KOPT-K1 (cell line): Measurements from ENCODE around the gene FOXP2.
"Not testable (repeated sequence)": the region's sequence is repeated elsewhere in the genome, so short reads cannot be mapped to it uniquely, and the experiment has no call there.

Experiments used
- H3K27ac ChIP-seq: fragments of 200-600 bp; sonication (generic); 2 replicates; pipeline ENCODE4 v1.5.1; 2016; ENCODE audit warnings: antibody characterized with exemption, mild to moderate bottlenecking, low read depth, low read length; ENCODE audit not compliant: poor library complexity, severe bottlenecking
- H3K36me3 ChIP-seq: fragments of 200-600 bp; sonication (generic); 2 replicates; pipeline ENCODE4 v1.5.1; 2017; ENCODE audit warnings: antibody characterized with exemption, mild to moderate bottlenecking, low read length, moderate library complexity; ENCODE audit not compliant: insufficient read depth
- H3K9me3 ChIP-seq: fragments of 200-600 bp; sonication (generic); 2 replicates; pipeline ENCODE4 v1.5.1; 2017; ENCODE audit warnings: antibody characterized with exemption, low read length, mild to moderate bottlenecking; ENCODE audit not compliant: insufficient read depth, poor library complexity, severe bottlenecking

FOXP2 gene

DNA sequence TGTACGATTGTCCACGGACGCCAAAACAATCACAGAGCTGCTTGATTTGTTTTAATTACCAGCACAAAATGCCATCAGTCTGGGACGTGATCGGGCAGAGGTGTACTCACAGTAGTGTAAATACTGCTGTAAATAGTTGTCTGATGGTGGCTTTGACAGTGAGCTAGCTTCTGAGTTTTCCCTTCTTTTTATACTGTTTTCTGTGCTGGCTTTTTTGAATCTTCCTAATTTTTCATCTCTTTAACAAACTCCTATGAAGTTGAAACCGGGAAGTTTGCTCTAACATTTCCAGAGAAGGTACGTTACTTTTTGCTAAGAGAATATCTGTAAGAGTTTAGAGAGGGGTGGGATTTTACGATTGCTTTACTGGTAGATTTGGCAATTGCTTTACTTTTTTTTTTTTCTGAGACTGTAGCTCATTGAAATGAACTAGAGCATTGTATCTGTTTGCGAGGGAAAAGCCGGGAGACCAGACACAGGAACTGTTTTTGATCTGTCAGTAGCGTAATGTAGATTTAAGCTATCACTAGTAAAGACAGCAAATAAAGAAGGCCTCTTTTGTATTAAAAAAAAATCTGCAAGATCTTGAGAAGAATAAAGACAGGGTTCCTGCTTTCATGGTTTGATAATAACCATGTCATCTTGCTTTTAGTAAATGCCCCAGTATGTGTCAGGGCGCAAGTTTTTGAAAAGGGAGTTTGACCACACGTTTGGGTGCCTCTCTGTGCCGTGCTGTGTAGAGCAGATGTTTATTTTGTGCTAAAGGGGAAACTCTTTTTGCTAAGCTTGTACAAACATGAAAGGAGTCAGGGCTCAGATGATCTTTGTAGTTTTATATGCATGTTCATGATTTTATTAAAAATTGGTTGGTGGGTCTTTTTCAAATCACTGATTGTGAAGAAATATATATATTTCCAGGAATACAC lies 712 bp downstream of the FOXP2 start:
- Histone ChIP-seq H3K9me3 (no peaks in the 10 kb centered on the region), H3K27ac (no peak overlapping the region), H3K36me3 (no peaks in the 10 kb centered on the region)

DNA sequence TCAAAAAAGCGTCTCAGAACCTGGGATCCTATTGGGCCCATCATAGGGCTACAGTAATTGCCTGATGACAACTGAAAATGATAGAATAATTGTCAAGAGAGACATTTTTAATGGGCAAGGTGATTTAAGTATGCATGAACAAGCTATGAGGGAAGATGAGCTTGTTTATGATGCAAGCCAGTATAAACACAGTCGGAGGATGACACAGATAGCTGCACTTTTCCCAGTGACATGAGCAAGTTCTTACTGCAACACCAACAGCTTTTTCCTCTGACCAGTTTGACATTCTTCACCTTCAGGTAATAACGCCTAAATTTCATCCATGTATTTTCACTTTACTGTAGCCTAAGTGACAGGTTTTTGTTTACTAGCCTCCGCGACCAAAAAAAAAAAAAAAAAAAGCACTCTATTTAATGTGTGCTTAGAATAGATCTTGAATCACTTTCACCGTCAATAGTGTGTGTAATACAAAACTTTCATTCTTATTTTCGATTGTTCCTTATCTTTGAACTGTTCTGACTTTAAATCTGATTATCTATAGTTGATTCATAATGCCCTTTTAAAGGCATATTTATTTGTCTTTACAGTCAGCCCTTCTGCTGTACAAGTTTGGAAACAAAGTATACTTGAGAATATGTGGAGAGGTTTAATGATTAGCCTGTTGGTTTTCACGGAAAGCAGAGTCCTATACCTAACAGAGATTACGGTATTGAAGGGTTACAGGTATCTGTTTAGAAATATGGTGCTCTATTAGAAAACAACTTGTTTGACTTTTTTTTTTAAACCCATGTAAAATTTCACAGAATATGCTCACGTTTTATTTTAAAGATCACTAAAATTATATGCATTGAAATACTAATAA lies 1.7 kb downstream of the FOXP2 start:
- Histone ChIP-seq H3K9me3 (no peaks in the 10 kb centered on the region), H3K36me3 (no peaks in the 10 kb centered on the region), H3K27ac (no peak overlapping the region)

DNA sequence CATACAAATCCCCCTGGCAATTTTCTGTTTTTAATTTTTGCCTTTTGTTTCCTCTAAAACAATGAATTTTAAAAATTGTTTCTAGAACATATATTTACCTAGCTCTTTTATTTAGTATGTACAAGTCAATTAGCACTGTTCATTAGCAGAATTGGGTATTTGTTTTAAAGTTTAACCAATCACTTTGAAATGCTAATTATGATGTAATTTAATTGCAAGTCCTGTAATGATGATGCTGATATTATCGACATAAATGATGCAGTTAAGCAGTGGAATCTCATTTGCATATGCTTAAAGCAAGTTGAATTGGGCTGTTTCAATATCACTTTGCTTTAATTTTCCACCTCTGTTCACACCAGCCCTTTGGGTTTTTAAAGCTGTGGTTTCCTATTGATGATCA lies 2.7 kb downstream of the FOXP2 start:
- Histone ChIP-seq H3K36me3 (no peaks in the 10 kb centered on the region), H3K9me3 (no peaks in the 10 kb centered on the region), H3K27ac (no peak overlapping the region)

DNA sequence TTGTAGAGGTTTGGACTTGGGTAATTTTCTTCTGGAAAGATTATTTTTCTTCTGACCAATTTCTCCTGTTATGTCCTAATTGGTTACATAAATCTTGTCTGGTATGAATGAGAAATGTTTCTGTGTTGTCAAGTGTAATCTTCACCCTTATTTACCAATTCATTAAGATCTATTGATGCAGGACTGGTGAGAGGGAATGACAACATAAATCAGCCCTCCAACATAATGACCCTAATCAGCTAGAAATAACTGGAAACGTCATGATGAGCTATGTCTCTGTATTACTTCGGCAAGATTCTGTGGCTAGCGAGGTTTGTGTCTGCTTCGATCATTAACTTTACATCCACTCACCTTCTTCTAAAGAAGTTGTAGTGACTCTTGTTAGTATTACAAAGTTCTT lies 3.5 kb downstream of the FOXP2 start:
- Histone ChIP-seq H3K9me3 (no peaks in the 10 kb centered on the region), H3K27ac (no peak overlapping the region), H3K36me3 (no peaks in the 10 kb centered on the region)

DNA sequence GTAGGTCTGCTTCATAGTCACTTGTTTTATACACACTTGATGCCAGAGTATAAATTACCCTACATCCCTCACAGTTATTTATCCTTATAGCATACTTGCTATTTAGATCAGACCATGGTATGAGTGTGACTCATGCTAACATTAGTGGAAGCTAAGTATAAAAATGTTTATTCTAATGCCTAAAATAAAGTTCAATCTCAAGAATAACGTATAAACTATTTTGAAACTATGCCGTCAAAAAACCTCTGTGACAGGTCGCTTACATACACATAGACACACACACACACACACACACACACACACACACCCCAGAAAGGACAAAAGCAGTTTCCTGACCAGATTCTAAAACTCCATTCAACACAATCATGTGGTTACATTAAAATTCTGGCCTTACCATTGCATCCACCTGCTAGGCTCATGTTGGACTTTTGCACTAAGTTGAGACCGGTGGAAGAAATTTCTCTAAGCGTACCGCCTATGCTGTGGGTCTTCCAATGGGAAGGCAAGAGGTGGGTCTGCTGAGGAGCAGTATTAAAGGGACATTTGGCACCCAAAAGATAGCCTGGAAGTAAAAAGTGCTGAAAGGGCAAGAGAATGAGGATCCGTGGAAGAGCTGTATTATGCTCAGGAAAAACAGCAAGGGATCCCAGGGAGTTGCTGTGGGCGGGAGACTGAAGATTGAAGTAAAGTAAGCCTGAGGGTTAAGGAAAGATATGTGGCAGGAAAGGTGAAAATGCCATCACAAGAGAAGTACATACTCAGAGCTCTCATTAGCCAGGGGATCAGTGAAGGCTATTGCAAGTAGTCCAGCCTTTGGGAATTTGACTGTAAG lies 5.0 kb downstream of the FOXP2 start:
- Histone ChIP-seq H3K9me3 (no peaks in the 10 kb centered on the region), H3K36me3 (no peaks in the 10 kb centered on the region), H3K27ac (no peak overlapping the region)

DNA sequence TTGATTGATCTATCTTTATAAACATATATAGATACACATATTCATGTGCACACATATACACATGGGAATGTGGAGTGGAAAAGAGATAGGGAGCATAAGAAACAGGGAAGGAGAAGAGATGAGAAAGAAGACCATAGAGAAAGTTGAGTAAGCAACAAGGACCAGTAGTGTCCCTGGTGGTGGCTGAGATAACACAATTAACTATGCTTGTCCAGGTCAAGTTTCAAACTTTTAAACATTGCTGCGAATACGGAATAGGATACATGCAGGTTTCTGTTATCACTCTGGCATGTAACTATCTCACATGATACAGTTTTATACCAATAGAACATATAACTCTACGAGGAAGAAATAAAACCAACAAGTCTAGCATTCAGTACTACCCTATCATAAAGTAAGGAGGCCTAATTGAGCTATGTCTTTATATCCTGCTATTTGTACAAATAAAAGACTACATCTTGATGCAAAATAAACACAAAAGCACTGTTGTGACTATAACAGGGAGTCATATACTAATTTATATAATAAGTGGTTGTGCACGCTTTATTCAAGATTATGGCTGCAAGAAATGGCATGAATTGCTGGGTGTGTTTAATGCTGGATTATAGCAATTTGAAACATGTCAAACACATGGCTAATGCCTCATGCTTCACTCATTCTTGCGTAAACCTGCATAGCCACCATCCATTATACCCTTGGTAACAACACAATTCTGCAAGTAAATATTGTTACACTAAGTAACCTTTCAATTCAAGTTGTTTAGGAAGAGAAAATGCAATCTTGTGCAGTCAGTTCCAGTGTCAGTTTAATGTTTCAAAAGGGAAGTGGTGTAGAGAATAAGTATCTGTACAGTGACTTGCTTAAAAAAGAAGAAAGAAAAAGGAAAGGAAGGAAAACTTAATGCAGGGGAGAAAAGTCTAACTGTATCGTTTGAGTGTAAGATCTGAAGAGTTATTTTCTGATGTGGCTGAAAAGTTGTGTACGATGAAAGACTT lies 8.2 kb downstream of the FOXP2 start:
- no peaks in the 10 kb centered on the region for H3K36me3 ChIP-seq
- no peak overlapping the region for H3K27ac ChIP-seq
- H3K9me3 ChIP-seq, result no peaks in the 10 kb centered on the region

DNA sequence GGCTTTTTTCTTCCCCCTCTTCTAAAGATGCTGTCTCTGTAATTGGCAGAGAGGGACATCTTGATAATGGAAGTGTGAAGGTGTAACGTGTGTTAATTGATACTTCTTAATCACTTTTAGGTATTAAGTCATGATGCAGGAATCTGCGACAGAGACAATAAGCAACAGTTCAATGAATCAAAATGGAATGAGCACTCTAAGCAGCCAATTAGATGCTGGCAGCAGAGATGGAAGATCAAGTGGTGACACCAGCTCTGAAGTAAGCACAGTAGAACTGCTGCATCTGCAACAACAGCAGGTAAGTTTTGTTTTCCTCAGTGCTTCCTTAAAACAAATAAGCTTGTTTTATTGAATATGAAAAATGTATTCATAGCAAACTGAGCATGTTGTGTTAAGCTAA lies 11.8 kb downstream of the FOXP2 start:
- H3K9me3 ChIP-seq, result no peaks in the 10 kb centered on the region

DNA sequence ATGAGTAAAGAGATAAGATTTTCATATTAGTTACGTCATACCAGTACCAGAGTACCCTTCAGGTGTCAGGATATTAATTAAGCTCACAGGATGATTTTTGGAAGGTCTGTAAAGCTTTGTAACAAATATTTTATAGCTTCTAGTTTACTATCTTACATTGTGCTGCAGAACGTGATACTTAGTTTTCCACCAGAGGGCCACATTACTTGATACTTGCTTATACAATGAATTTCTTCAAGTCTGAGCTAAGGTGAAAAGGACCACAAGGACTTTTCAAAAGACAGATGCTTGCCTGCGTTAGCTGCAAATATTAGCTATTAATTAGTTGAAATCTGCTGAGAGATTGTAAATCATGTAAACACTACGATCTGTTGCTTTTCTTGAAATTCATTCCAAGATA lies 12.2 kb downstream of the FOXP2 start:
- no peaks in the 10 kb centered on the region for H3K9me3 ChIP-seq
- H3K36me3 ChIP-seq, result no peaks in the 10 kb centered on the region
- H3K27ac ChIP-seq, result no peak overlapping the region

More for the DNA sequence above, 11.8 kb downstream of the FOXP2 start:
- Histone ChIP-seq H3K27ac (no peak overlapping the region), H3K36me3 (no peaks in the 10 kb centered on the region)

DNA sequence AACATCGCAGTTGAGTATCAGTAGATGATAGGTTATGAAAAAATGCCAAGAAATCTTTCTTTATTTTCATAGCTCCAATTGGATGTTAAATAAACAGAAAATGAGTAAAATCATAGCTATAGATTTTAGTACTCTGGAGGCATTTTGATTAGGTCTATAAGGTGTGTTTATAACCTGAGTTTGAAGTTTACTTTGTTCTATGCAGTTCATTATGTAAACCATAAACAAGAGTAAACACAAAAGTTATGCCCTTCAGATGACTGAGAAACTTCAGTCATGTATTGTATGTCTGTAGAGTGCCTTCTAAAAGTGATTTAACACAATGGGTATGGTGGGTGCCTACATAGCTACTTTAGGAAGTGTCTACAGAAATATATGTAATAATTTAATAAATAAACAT lies 13.6 kb downstream of the FOXP2 start:
- Histone ChIP-seq H3K36me3 (no peaks in the 10 kb centered on the region), H3K27ac (no peak overlapping the region), H3K9me3 (no peaks in the 10 kb centered on the region)

DNA sequence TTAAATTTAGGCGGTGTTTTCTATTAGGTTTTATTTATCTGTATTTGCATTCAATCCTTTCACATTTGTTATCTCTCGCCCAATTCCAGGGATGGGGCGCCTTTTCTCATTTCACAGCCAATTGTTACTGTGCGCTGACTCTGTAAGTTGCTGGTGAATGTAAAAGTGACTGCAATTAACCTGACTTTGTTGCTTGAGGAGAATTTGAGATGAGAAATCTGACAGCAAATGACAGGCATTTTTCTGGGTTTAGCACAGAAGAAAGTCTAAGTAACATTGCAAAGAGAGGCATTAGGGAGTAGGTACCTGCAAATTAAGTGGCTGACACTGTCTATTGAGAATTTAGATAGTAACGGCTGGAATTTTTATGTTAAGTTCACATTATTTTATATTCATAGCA lies 16.6 kb downstream of the FOXP2 start:
- H3K9me3 ChIP-seq, result no peaks in the 10 kb centered on the region
- H3K27ac ChIP-seq, result no peak overlapping the region
- H3K36me3 ChIP-seq, result no peaks in the 10 kb centered on the region

DNA sequence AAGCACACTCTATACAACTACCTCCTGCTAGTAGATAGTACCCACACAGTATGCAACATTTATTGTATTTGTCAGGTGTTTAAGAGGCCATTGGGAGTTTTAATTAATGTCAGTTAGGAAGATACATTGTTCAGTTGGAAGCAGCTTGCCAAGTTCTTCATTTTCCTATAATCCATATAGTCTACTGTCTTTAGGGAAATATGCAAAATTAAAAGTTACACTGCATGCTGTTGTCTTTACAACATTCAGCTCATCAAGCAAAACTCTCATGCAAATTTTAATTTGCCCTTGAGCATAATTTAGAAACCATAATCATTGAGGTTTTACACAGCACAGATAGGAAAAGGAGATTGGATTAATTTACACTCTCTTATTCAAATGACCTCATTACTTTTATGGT lies 17.4 kb downstream of the FOXP2 start:
- no peaks in the 10 kb centered on the region for H3K9me3 ChIP-seq
- no peaks in the 10 kb centered on the region for H3K36me3 ChIP-seq
- H3K27ac ChIP-seq, result no peak overlapping the region

DNA sequence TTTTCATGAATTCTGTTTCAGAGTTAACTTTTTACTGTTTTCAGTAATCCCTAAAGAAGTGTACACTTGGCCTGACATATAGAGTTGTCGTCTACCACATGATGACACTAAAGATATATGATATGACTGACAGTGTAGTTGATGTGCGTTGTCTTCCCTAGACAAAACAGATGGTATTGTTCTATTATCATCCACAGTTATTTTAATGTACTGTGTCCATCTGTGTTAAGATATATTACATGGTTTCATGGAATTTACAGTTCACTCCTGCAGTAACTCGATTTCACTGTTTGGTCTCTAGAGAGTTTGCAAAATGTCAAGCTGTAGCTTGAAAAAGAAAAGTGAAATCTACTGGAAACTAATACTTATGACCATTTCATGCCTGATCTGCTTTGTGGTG lies 18.1 kb downstream of the FOXP2 start:
- Histone ChIP-seq H3K36me3 (no peaks in the 10 kb centered on the region), H3K9me3 (no peaks in the 10 kb centered on the region), H3K27ac (no peak overlapping the region)

DNA sequence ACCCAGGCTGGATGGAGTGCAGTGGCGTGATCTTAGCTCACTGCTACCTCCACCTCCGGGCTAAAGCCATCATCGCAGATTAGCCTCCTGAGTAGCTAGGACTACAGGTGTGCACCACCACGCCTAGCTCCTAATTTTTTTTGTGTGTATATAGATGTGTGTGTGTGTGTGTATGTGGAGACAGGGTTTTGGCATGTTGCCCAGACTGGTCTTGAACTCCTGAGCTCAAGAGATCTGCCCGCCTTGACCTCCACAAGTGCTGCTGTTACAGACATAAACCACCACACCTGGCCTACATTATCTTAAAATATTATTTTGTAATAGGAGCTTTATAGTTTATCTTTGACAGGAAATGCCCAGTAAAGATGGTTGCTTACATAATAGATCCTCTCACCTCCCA lies 25.0 kb downstream of the FOXP2 start:
- H3K27ac ChIP-seq, result no peak overlapping the region
- H3K9me3 ChIP-seq, result no peaks in the 10 kb centered on the region
- no peaks in the 10 kb centered on the region for H3K36me3 ChIP-seq

DNA sequence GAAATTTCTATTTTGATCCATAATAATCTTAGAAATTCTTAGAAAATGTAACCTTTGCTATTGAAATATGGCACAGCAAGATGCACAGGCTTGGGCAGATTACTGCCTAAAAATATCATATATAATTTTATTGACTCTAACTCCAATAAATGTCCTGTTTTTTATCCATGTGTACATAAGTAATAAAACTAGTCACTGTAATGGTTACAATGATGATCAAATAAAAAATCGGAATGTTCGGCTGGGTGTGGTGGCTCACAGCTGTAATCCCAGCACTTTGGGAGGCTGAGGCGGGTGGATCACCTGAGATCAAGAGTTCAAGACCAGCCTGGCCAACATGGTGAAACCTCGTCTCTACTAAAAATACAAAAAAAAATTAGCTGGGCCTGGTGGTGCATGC lies 26.3 kb downstream of the FOXP2 start:
- H3K9me3 ChIP-seq, H3K27ac ChIP-seq, H3K36me3 ChIP-seq: not testable (repeated sequence)
